Tibial artery (tissue), 4 donors: Measurements from ENCODE around the gene AZU1.
"Not testable (repeated sequence)": the region's sequence is repeated elsewhere in the genome, so short reads cannot be mapped to it uniquely, and the experiment has no call there.

Experiments used
- DNase-seq, 2 donors: peaks; one replicate each; pipeline ENCODE4 v3.0.0-alpha.2; 2019
- H3K27ac ChIP-seq, 2 donors: fragments of 200-600 bp; sonication (generic) in 1 of 2; 1 replicate in 1 of 2; 2 replicates in 1 of 2; pipeline ENCODE4 v1.5.1; 2018 to 2019; ENCODE audit warnings: mild to moderate bottlenecking in 1 of 2
- H3K27me3 ChIP-seq, 2 donors: fragments of 200-600 bp; sonication (generic) in 1 of 2; one replicate each; pipeline versions ENCODE4 v1.5.1 to v1.6.0; 2016 to 2019
- H3K36me3 ChIP-seq, 3 donors: fragments of 200-600 bp; sonication (generic) in 2 of 3; one replicate each; pipeline ENCODE4 v1.5.1; 2016 to 2019; ENCODE audit warnings: mild to moderate bottlenecking in 2 of 3
- H3K4me1 ChIP-seq, 4 donors: fragments of 200-600 bp; sonication (generic) in 2 of 4; 1 replicate in 3 of 4; 2 replicates in 1 of 4; pipeline ENCODE4 v1.5.1; 2016 to 2019
- H3K4me3 ChIP-seq, 2 donors: fragments of 200-600 bp; sonication (generic) in 1 of 2; 1 replicate in 1 of 2; 2 replicates in 1 of 2; pipeline ENCODE4 v1.5.1; 2018 to 2019; ENCODE audit warnings: mild to moderate bottlenecking in 2 of 2
- H3K9me3 ChIP-seq, 3 donors: fragments of 200-600 bp; sonication (generic) in 1 of 3; one replicate each; pipeline ENCODE4 v1.5.1; 2016 to 2019
- CTCF ChIP-seq, 2 experiments: fragments of 200-600 bp in 1 of 2; fragments of 450-650 bp in 1 of 2; IDR thresholded peaks; one replicate each; pipeline ENCODE4 v1.5.1; 2017 to 2019; ENCODE audit warnings: antibody characterized with exemption in 2 of 2, mild to moderate bottlenecking in 1 of 2, moderate library complexity in 1 of 2
- intact Hi-C: fragments of 100-400 bp; cut with DNase I; formaldehyde crosslinking; loops from one replicate; pipeline ENCODE4 v1.15.0; 2023; ENCODE audit warnings: low total_unique reads

Gene AZU1

GRCh38 chr19:845707-846521 is 18.3 kb downstream of the AZU1 start:
- peaks cover 0 to 29% (median 20%) of the 10 kb centered on the region in 4 donors for H3K4me1 ChIP-seq
- no peak for DNase-seq
- no peak overlapping the region for H3K27ac ChIP-seq
- H3K27me3 ChIP-seq: peaks cover 0 to 68% of the 10 kb centered on the region in 2 donors
- intact Hi-C loops: no loop called here
- no peaks in the 10 kb centered on the region for H3K36me3 ChIP-seq
- H3K4me3 ChIP-seq: no peak overlapping the region
- no peak for TF ChIP-seq CTCF (IDR thresholded peaks at IDR 0.05)
- no peaks in the 10 kb centered on the region for H3K9me3 ChIP-seq

GRCh38 chr19:848386-848921 is 20.8 kb downstream of the AZU1 start:
- DNase-seq: peak in 1 of 2 donors; percentile 56
- intact Hi-C loops: no loop called here
- no peaks in the 10 kb centered on the region for H3K36me3 ChIP-seq
- no peak for TF ChIP-seq CTCF (IDR thresholded peaks at IDR 0.05)
- H3K4me1 ChIP-seq: peaks cover 0 to 32% (median 21%) of the 10 kb centered on the region in 4 donors
- H3K9me3 ChIP-seq: no peaks in the 10 kb centered on the region
- H3K27me3 ChIP-seq: peaks cover 0 to 73% of the 10 kb centered on the region in 2 donors
- no peak overlapping the region for H3K4me3 ChIP-seq
- H3K27ac ChIP-seq: no peak overlapping the region

- DNase-seq, intact Hi-C loops, H3K9me3 ChIP-seq, H3K27ac ChIP-seq, H3K36me3 ChIP-seq, H3K4me3 ChIP-seq: not testable (repeated sequence)
- H3K27me3 ChIP-seq: peaks cover 0 to 72% of the 10 kb centered on the region in 2 donors
- H3K4me1 ChIP-seq: peaks cover 0 to 25% (median 14%) of the 10 kb centered on the region in 4 donors
Observed at GRCh38 chr19:849195-849594, 21.6 kb downstream of the AZU1 start.

GRCh38 chr19:850221-850978 is 22.8 kb downstream of the AZU1 start:
- TF ChIP-seq CTCF (IDR thresholded peaks at IDR 0.05): no peak
- Histone ChIP-seq H3K9me3 (no peaks in the 10 kb centered on the region), H3K27ac (peak overlapping the region; percentile 66), H3K36me3 (no peaks in the 10 kb centered on the region), H3K4me3 (peak overlapping the region in 1 of 2 donors; percentile 33), H3K4me1 (peaks cover 0 to 25% (median 14%) of the 10 kb centered on the region in 4 donors), H3K27me3 (peaks cover 0 to 69% of the 10 kb centered on the region in 2 donors)
- DNase-seq: peak; percentile 93 to 96
- intact Hi-C loops: loop anchor here (10.0 kb wide), 1 partner anchor 134 kb away; the partner anchor contains the start of gene WDR18

- H3K4me1 ChIP-seq: peaks cover 0 to 25% (median 14%) of the 10 kb centered on the region in 4 donors
- H3K4me3 ChIP-seq: peak overlapping the region in 1 of 2 donors; percentile 33
- no peak for TF ChIP-seq CTCF (IDR thresholded peaks at IDR 0.05)
- no peak for DNase-seq
- peak overlapping the region; percentile 66 for H3K27ac ChIP-seq
- no peaks in the 10 kb centered on the region for H3K9me3 ChIP-seq
- intact Hi-C loops: loop anchor here (10.0 kb wide), 1 partner anchor 134 kb away; the partner anchor contains the start of gene WDR18
- peaks cover 0 to 72% of the 10 kb centered on the region in 2 donors for H3K27me3 ChIP-seq
- H3K36me3 ChIP-seq: no peaks in the 10 kb centered on the region
Observed at GRCh38 chr19:850979-851335, 23.3 kb downstream of the AZU1 start.
